Stimulated activated CD4-positive, alpha-beta T cell treated with anti-CD3 and anti-CD28 coated beads, Interleukin-1b, Interleukin-23, amount 100 ng/mL, for 4 hours (primary cell): ENCODE results near the gene RTP2.

Source experiments
- DNase-seq, 2 donors: peaks; one replicate each; pipeline ENCODE4 v3.0.0-alpha.2; 2020; ENCODE audit warnings: low read depth in 2 of 2

Gene RTP2

GRCh38 chr3:187702507-187703033 is at the start of gene RTP2:
TSS of gene RTP2 (minus strand) at chr3:187702557. CDS start at chr3:187702128, 429 bp downstream.
- no peak for DNase-seq

GRCh38 chr3:187750513-187751123 is 48.3 kb upstream of the RTP2 start:
- DNase-seq, result no peak

- DNase-seq, result no peak
These were observed 47.7 kb upstream of the RTP2 start for GRCh38 chr3:187750006-187750512.

GRCh38 chr3:187748050-187748481 is 45.7 kb upstream of the RTP2 start:
- DNase-seq, result peak; percentile 89 to 91

GRCh38 chr3:187747506-187747905 is 45.1 kb upstream of the RTP2 start:
- DNase-seq, result no peak

- no peak for DNase-seq
These were observed 44.3 kb upstream of the RTP2 start for GRCh38 chr3:187746442-187747281.

DNA sequence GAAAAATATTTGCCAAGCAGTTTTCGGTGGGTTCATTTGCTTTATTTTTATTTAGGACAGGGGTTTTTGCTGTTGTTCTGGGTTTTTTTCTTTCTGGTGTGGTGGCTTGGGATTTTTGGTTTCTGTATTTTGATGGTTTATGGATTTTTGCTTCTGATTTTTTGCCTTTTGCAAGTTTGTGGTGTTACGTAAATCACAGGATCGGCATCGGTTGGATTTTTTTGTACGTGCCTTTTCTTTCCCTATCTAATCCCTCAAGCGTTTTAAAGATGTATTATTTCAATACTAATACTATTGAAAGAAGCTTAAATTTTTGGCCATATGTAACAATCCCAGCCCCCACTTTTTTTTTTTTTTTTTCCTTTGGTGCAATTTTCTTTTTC is 43.7 kb upstream of the RTP2 start:
- no peak for DNase-seq

- peak; percentile 72 to 81 for DNase-seq
These were observed 43.1 kb upstream of the RTP2 start, which contains the start of gene BCL6 for GRCh38 chr3:187745201-187746058. TSS of gene BCL6 (minus strand) at chr3:187745468. CDS start at chr3:187733693, 11,775 bp downstream.

- DNase-seq, result peak in 1 of 2 donors; percentile 42
These were observed 42.1 kb upstream of the RTP2 start for GRCh38 chr3:187744169-187745151.

DNA sequence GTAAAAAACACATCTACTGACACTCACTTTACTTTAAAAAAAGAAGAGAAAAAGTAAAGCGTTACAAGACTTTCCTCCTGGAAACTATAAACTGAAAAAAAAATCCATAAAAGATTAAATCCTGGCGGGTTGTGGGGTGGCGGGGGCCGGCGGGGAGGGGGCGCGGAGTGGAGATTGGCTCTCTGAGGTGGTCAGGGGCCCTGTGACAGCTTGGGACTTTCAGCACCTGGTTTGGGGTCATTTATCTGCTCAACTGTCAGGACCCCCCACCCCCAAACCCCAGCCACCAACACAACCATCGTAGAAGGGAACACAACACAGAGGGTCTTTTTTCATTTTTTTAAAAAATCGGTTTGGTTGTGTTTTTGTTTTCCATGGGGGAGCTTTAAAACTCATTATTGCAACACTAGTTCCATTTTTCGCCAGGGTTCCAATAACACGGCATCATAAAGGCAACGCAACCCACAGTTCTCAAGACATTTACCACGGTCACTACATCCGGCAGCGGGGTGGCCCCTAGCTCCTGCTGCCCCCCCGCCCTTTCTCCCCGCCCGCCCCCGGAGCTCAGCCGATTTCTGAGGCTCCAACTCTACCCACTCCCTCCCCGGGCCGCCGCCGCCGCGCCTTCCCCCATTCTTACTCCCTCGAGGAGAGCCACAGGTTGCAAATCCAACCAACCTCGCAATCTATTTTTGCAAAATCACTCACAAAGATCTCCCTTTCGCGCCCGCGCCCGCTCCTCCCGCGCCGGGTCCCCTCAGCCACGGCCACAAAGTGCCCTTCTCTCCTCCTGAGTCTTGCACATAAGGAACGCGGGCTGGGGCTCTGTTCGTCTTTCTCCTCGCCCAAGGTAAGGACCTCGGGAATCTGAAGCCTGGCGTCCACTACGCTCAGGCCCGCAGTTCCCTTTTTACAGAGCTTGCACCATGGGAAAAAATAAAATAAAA is 41.1 kb upstream of the RTP2 start:
- peak; percentile 45 to 52 for DNase-seq

- no peak for DNase-seq
These were observed 40.2 kb upstream of the RTP2 start for GRCh38 chr3:187742351-187743171.

DNA sequence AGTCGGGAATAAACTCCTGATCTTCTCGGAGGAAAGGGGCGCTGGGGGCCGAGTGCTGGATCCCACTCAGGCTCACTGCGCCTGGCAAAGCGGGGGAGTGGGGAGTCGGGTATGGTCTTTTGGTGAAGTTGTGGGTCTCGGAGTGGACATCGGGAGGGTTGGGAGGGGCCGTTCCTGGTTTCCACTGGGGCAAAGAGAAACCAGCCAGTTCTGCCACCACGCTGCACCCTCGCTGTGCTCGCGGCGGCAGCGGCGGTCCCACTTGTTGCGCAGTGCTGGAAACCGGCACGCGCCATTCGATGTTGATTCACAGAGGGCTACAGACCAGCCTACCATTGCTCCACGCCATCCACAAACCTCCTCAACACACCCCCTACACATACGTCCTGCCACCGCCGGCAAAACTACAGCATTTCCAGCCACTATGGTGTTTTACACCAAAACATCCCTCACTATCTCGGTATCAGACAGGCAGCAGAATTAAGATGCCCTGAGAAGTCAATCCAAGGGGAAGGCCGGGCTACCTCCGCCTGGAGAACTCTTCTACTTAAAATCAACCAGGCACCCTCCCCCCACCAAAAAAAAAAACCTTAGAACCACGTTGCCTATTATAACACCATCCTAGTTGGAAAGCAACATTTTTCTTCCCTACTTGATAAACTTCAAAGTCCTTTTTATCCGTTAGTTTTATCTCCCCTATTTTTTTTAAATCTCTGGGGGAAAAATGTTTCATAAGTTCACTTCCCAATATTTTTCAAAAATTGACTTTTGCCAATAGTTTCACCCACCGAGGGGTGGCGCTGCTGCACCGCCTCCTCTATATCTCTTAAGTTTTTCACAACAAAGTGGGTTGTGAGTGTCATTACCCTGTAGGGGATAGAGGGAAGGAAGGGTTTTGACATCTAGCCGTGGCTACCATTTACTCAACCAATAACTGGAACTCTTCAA is 39.3 kb upstream of the RTP2 start:
- peak; percentile 74 to 76 for DNase-seq

GRCh38 chr3:187740421-187741399 is 38.4 kb upstream of the RTP2 start:
- DNase-seq, result peak; percentile 68

DNA sequence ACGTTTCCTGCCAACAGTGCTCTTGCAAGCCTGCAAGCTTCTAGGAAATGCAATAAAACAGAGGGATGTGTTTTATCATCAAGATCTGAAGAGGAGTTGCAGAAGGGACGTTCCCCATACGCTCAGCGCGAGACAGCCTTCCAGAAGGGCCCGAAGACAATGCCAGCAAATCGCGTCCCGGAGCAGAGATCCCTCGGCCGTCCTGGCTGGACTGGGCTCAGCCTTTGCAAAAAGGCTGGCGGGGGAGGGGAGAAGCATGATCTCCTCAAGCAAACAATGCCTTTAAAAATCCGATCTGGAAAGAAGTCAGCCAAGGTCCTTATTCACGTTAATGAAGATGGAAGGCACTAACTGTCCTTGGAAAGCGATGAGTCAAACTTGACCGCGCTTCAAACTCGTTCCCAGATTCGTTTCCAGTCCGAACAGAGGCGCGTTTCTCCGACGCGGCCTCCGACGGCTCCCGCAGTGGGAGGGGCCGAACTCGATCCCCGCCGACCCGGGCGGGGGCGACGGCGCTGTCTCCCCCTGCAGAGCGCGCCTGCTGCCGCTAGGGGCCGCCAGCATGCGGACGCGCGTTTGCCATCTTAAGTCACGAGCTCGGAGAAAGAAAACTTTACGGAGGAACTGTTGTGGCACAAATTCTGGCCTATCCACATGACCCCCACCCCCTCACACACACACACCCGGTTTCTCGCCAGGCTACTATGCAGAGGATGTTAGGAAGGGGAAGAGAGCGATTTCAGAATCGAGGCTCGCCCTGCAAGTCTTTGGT is 37.4 kb upstream of the RTP2 start:
- peak; percentile 72 to 73 for DNase-seq

DNA sequence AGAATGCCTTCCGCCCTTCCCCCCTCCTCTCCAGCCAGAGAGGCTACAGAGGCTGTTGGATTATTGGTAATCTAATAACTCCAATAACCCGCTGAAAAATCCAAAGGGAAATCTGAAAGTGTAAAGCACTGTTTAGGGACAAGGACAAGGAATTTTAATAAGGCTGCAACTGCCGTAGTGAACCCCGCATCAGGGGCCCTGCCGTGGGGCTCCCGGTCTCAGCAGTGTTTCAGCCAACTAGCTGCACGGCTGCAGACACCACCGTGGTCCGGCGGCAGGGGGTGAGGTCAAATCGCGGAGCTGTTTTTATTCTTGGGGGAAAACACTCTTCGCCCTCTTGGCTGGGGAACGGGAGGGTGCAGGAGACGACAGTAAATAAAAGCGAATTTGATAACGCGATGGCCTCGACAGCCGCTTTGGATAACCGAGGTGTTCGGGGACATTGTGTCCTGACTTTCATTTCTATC is 36.8 kb upstream of the RTP2 start:
- DNase-seq, result no peak
